ENCODE measurements around the gene FAM163B.

GRCh38 chr9:133622555-133622954, 13.4 kb upstream of the FAM163B start:
- TF ChIP-seq, protein P1, sequence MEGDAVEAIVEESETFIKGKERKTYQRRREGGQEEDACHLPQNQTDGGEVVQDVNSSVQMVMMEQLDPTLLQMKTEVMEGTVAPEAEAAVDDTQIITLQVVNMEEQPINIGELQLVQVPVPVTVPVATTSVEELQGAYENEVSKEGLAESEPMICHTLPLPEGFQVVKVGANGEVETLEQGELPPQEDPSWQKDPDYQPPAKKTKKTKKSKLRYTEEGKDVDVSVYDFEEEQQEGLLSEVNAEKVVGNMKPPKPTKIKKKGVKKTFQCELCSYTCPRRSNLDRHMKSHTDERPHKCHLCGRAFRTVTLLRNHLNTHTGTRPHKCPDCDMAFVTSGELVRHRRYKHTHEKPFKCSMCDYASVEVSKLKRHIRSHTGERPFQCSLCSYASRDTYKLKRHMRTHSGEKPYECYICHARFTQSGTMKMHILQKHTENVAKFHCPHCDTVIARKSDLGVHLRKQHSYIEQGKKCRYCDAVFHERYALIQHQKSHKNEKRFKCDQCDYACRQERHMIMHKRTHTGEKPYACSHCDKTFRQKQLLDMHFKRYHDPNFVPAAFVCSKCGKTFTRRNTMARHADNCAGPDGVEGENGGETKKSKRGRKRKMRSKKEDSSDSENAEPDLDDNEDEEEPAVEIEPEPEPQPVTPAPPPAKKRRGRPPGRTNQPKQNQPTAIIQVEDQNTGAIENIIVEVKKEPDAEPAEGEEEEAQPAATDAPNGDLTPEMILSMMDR (IDR thresholded peaks at IDR 0.05) = no peak
- TF ChIP-seq POLR2AphosphoS5 (IDR thresholded peaks at IDR 0.05) (no peak), POLR2A (IDR thresholded peaks at IDR 0.05) (no peak)
